CD14-positive monocyte (primary cell): ENCODE data around the gene TTC23L. TPM values are rescaled to one million over a fixed set of nuclear protein-coding genes. Genes with fewer than 3 reads are reported as not detected.

Source experiments
- DNase-seq, 3 donors: peaks; one replicate each; pipeline ENCODE4 v3.0.0-alpha.2; 2011 to 2022
- H2AFZ ChIP-seq: 2 replicates; pipeline ENCODE4 v1.6.0; 2012; ENCODE audit warnings: mild to moderate bottlenecking, low read depth, low read length, inconsistent platforms; ENCODE audit not compliant: insufficient read depth, poor library complexity, severe bottlenecking
- H3K27ac ChIP-seq, 2 donors: 1 replicate in 1 of 2; 2 replicates in 1 of 2; pipeline ENCODE4 v1.5.1; 2012 to 2013; ENCODE audit warnings: low read length in 2 of 2, control low read depth in 1 of 2, inconsistent platforms in 1 of 2, low read depth in 1 of 2, mild to moderate bottlenecking in 1 of 2
- H3K27me3 ChIP-seq, 2 donors: one replicate each; pipeline versions ENCODE4 v1.6.0 to v1.6.1; 2011 to 2013; ENCODE audit warnings: low read length in 2 of 2; ENCODE audit not compliant: control insufficient read depth in 2 of 2, insufficient read depth in 2 of 2
- H3K36me3 ChIP-seq, 2 donors: replicated peaks in 1 of 2; 1 replicate in 1 of 2; 2 replicates in 1 of 2; pipeline versions ENCODE4 v1.5.1 to v1.6.1; 2012 to 2013; ENCODE audit warnings: low read length in 2 of 2, control low read depth in 1 of 2, inconsistent platforms in 1 of 2, mild to moderate bottlenecking in 1 of 2; ENCODE audit not compliant: insufficient read depth in 2 of 2, control insufficient read depth in 1 of 2
- H3K4me1 ChIP-seq, 2 donors: 1 replicate in 1 of 2; 2 replicates in 1 of 2; pipeline versions ENCODE4 v1.5.1 to v1.6.1; 2012 to 2013; ENCODE audit warnings: low read length in 2 of 2, control low read depth in 1 of 2, inconsistent platforms in 1 of 2, mild to moderate bottlenecking in 1 of 2, moderate library complexity in 1 of 2; ENCODE audit not compliant: insufficient read depth in 2 of 2, control insufficient read depth in 1 of 2
- H3K4me2 ChIP-seq: replicated peaks from 2 replicates; pipeline ENCODE3; 2012; ENCODE audit warnings: low read length, moderate library complexity, mild to moderate bottlenecking; ENCODE audit not compliant: poor library complexity, severe bottlenecking; ENCODE audit errors: extremely low read depth
- H3K4me3 ChIP-seq, 3 experiments: fragments of 200-600 bp in 1 of 3; sonication (generic) in 1 of 3; replicated peaks in 1 of 3; 1 replicate in 2 of 3; 2 replicates in 1 of 3; pipeline ENCODE4 v1.5.1; 2011 to 2013; ENCODE audit warnings: low read length in 3 of 3, mild to moderate bottlenecking in 3 of 3, control low read depth in 2 of 3, low read depth in 2 of 3, inconsistent platforms in 1 of 3, moderate library complexity in 1 of 3
- H3K79me2 ChIP-seq: 2 replicates; pipeline ENCODE4 v1.6.0; 2012; ENCODE audit warnings: mild to moderate bottlenecking, control low read depth, inconsistent platforms, low read length, moderate library complexity; ENCODE audit not compliant: insufficient read depth
- H3K9ac ChIP-seq: 2 replicates; pipeline ENCODE4 v1.6.0; 2017; ENCODE audit warnings: low read length, mild to moderate bottlenecking; ENCODE audit not compliant: insufficient read depth, poor library complexity, severe bottlenecking
- H3K9me3 ChIP-seq, 2 donors: replicated peaks in 1 of 2; 1 replicate in 1 of 2; 2 replicates in 1 of 2; pipeline versions ENCODE4 v1.5.1 to v1.6.1; 2012 to 2013; ENCODE audit warnings: low read length in 2 of 2, control low read depth in 1 of 2; ENCODE audit not compliant: control insufficient read depth in 1 of 2, insufficient read depth in 1 of 2
- H4K20me1 ChIP-seq: 2 replicates; pipeline ENCODE4 v1.6.0; 2012; ENCODE audit warnings: mild to moderate bottlenecking, low read length, control low read depth, moderate library complexity; ENCODE audit not compliant: insufficient read depth
- H3K27ac Mint-ChIP-seq, 7 donors: one replicate each; pipeline ENCODE4 v1.8.0; 2020; ENCODE audit warnings: mild to moderate bottlenecking in 7 of 7, mixed read lengths in 7 of 7, moderate library complexity in 6 of 7, inconsistent platforms in 2 of 7
- H3K27me3 Mint-ChIP-seq, 3 donors: one replicate each; pipeline ENCODE4 v1.8.0; 2021 to 2022; ENCODE audit warnings: low read depth in 3 of 3, mild to moderate bottlenecking in 3 of 3, mixed read lengths in 3 of 3, moderate library complexity in 3 of 3, inconsistent platforms in 1 of 3
- H3K36me3 Mint-ChIP-seq, 2 donors: one replicate each; pipeline ENCODE4 v1.8.0; 2020; ENCODE audit warnings: mixed read lengths in 2 of 2, inconsistent platforms in 1 of 2, mild to moderate bottlenecking in 1 of 2
- H3K4me1 Mint-ChIP-seq: one replicate; pipeline ENCODE4 v1.8.0; 2020; ENCODE audit warnings: mild to moderate bottlenecking, mixed read lengths
- H3K4me3 Mint-ChIP-seq, 2 donors: one replicate each; pipeline ENCODE4 v1.8.0; 2020; ENCODE audit warnings: mild to moderate bottlenecking in 2 of 2, mixed read lengths in 2 of 2, moderate library complexity in 1 of 2
- H3K9me3 Mint-ChIP-seq, 7 donors: one replicate each; pipeline ENCODE4 v1.8.0; 2020 to 2022; ENCODE audit warnings: mixed read lengths in 7 of 7, mild to moderate bottlenecking in 6 of 7, moderate library complexity in 6 of 7, inconsistent platforms in 2 of 7
- CTCF ChIP-seq: fragments of 200-600 bp; IDR thresholded peaks from one replicate; pipeline ENCODE4 v1.8.0; 2022; ENCODE audit warnings: antibody characterized with exemption, mild to moderate bottlenecking
- WGBS: methylation state at CpG from one replicate; pipeline ENCODE4 v1.1.5; 2013; ENCODE audit warnings: missing lambda C conversion rate; ENCODE audit not compliant: insufficient coverage; 5-methylcytosine and 5-hydroxymethylcytosine counted together
- intact Hi-C, 2 donors: fragments of 100-400 bp; cut with micrococcal nuclease; formaldehyde crosslinking; loops; one replicate each; pipeline versions ENCODE4 v1.15.0 to v1.15.1; 2023
- polyA plus RNA-seq, 3 donors: library from polyadenylated mRNA; depleted of rRNA in 1 of 3; unstranded in 2 of 3; stranded (reverse) in 1 of 3; fragments of 300-500 nt in 2 of 3; fragments of >200 nt in 1 of 3; fragmentation: Illumina TruSeq in 2 of 3; gene quantifications; 1 replicate in 2 of 3; 2 replicates in 1 of 3; pipeline ENCODE4 v1.2.3, GENCODE V29; 2012 to 2021

TTC23L gene
- polyA plus RNA-seq, 3 donors: not detected

- no peaks in the 10 kb centered on the region for H3K36me3 ChIP-seq
- no peak for TF ChIP-seq CTCF
- no peak overlapping the region for H3K27ac Mint-ChIP-seq
- H3K4me1 Mint-ChIP-seq: no peaks in the 10 kb centered on the region
- intact Hi-C loops: no loop called here
- H4K20me1 ChIP-seq: no peaks in the 10 kb centered on the region
- no peak overlapping the region for H3K4me3 Mint-ChIP-seq
- H2AFZ ChIP-seq: no peak overlapping the region
- no peaks in the 10 kb centered on the region for H3K36me3 Mint-ChIP-seq
- DNase-seq: no peak
- H3K79me2 ChIP-seq: no peaks in the 10 kb centered on the region
- H3K4me2 ChIP-seq: no peak overlapping the region
- no peaks in the 10 kb centered on the region for H3K9me3 ChIP-seq
- no CpG with 5 or more reads among the region's 1 CpG for WGBS
- peaks cover 0 to 3% (median 0%) of the 10 kb centered on the region in 7 donors for H3K9me3 Mint-ChIP-seq
- H3K27ac ChIP-seq: no peak overlapping the region
- peaks cover 0 to under 1% of the 10 kb centered on the region in 2 donors for H3K27me3 ChIP-seq
- H3K9ac ChIP-seq: no peak overlapping the region
- H3K27me3 Mint-ChIP-seq: peaks cover 0 to 3% (median 2%) of the 10 kb centered on the region in 3 donors
- no peaks in the 10 kb centered on the region for H3K4me1 ChIP-seq
- no peak overlapping the region for H3K4me3 ChIP-seq
Measured at GRCh38 chr5:34833090-34833489, 5.9 kb upstream of the TTC23L start.

- H3K4me1 ChIP-seq: peaks cover 4 to 8% of the 10 kb centered on the region in 2 donors
- H3K27ac ChIP-seq: no peak overlapping the region
- no peaks in the 10 kb centered on the region for H4K20me1 ChIP-seq
- TF ChIP-seq CTCF: no peak
- H3K79me2 ChIP-seq: no peaks in the 10 kb centered on the region
- no peak overlapping the region for H3K9ac ChIP-seq
- peaks cover 6% of the 10 kb centered on the region for H3K4me1 Mint-ChIP-seq
- H3K36me3 Mint-ChIP-seq: no peaks in the 10 kb centered on the region
- no peaks in the 10 kb centered on the region for H3K9me3 ChIP-seq
- intact Hi-C loops: no loop called here
- peaks cover 0 to 3% (median 0%) of the 10 kb centered on the region in 7 donors for H3K9me3 Mint-ChIP-seq
- no peak overlapping the region for H3K4me3 ChIP-seq
- no peak overlapping the region for H3K4me2 ChIP-seq
- H3K4me3 Mint-ChIP-seq: no peak overlapping the region
- DNase-seq: no peak
- peaks cover 2 to 11% (median 7%) of the 10 kb centered on the region in 3 donors for H3K27me3 Mint-ChIP-seq
- H3K36me3 ChIP-seq: no peaks in the 10 kb centered on the region
- 90% methylated on average over 2 of the region's 9 CpGs for WGBS
- H3K27me3 ChIP-seq: peaks cover 0 to 9% of the 10 kb centered on the region in 2 donors
- H2AFZ ChIP-seq: no peak overlapping the region
- no peak overlapping the region for H3K27ac Mint-ChIP-seq
Measured at GRCh38 chr5:34833976-34834793, 4.8 kb upstream of the TTC23L start.
